ENCODE results near the gene DRD4.
"Not testable (repeated sequence)": the region's sequence is repeated elsewhere in the genome, so short reads cannot be mapped to it uniquely, and the experiment has no call there.

The DRD4 gene

GRCh38 chr11:653837-654236 is 16.8 kb downstream of the DRD4 start:
- Histone ChIP-seq H3K4me3 (ENCODE audit: low read depth in 1 of 2, low read length in 1 of 2) (no peak overlapping the region), H3K27ac (no peak overlapping the region), H3K27me3 (no peaks in the 10 kb centered on the region), H3K9me3 (no peaks in the 10 kb centered on the region), H3K4me1 (ENCODE audit: control insufficient read depth in 1 of 2, insufficient read depth in 1 of 2, low read depth in 1 of 2, low read length in 1 of 2) (no peaks in the 10 kb centered on the region), H3K36me3 (peaks cover 37% of the 10 kb centered on the region)
- TF ChIP-seq, protein P1, sequence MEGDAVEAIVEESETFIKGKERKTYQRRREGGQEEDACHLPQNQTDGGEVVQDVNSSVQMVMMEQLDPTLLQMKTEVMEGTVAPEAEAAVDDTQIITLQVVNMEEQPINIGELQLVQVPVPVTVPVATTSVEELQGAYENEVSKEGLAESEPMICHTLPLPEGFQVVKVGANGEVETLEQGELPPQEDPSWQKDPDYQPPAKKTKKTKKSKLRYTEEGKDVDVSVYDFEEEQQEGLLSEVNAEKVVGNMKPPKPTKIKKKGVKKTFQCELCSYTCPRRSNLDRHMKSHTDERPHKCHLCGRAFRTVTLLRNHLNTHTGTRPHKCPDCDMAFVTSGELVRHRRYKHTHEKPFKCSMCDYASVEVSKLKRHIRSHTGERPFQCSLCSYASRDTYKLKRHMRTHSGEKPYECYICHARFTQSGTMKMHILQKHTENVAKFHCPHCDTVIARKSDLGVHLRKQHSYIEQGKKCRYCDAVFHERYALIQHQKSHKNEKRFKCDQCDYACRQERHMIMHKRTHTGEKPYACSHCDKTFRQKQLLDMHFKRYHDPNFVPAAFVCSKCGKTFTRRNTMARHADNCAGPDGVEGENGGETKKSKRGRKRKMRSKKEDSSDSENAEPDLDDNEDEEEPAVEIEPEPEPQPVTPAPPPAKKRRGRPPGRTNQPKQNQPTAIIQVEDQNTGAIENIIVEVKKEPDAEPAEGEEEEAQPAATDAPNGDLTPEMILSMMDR (IDR thresholded peaks at IDR 0.05) = no peak

- H3K4me1 ChIP-seq (ENCODE audit: control insufficient read depth in 1 of 2, insufficient read depth in 1 of 2, low read depth in 1 of 2, low read length in 1 of 2); H3K9me3 ChIP-seq; H3K4me3 ChIP-seq (ENCODE audit: low read depth in 1 of 2, low read length in 1 of 2); H3K27me3 ChIP-seq; H3K27ac ChIP-seq: not testable (repeated sequence)
- H3K36me3 ChIP-seq = peaks cover 41% of the 10 kb centered on the region
Observed at GRCh38 chr11:654444-654843, 17.4 kb downstream of the DRD4 start.

DNA sequence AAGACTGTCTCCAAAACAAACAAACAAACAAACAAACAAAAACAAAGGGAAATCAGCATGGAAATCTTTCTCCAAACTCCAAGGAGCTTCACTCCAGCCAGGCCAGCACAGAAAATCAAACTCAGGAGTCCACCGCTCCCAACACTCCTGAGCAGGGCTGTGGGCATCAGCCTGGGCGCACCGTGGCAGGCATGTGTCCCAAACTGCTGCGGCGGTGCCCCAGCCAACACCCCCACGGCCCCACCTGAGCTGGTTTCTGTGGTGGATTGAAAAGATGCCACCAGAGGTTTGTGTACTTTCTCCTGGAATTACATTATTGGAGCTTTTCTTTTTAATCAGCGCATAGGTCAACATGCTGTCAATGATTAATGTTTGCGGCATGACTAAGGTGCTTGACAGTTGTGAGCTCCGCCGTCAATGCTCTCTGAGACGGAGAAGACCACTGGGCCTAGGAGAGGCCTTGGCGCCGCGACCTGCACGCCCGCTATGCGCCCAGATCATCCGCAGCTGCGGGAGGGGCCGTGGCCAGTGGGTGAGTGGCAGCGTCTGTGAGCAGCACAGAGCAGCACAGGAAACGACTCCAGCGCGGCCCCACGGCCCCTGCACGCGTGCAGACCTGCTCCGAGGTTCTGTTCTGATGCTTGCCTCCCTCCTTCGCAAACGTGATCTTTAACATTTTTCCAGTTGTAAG is 18.1 kb downstream of the DRD4 start:
- TF ChIP-seq, protein P1 (IDR thresholded peaks at IDR 0.05) = no peak
- H3K4me1 ChIP-seq (ENCODE audit: control insufficient read depth in 1 of 2, insufficient read depth in 1 of 2, low read depth in 1 of 2, low read length in 1 of 2) = no peaks in the 10 kb centered on the region
- H3K27me3 ChIP-seq = no peaks in the 10 kb centered on the region
- H3K27ac ChIP-seq = no peak overlapping the region
- no peak overlapping the region for H3K4me3 ChIP-seq (ENCODE audit: low read depth in 1 of 2, low read length in 1 of 2)
- H3K36me3 ChIP-seq = peaks cover 48% of the 10 kb centered on the region
- H3K9me3 ChIP-seq = no peaks in the 10 kb centered on the region

DNA sequence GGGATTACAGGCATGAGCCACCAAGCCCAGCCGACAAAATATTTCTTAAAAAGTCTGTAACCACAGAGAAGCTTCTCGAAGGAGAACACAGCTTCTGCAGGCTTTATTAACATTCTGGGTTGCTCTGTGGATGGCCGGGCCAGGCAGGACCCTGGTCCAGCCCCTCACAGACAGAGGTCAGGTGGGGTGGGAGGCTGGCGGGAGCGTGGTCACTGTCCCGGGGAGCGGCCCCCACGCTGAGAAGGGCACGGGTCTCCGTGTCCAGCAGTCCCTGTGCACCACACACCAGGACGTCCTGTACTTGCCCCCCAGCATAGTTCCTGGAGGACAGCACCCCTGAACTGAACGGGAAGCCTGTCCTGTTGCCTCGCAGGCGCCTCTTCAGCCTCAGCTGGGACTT is 19.4 kb downstream of the DRD4 start:
- H3K27ac ChIP-seq = no peak overlapping the region
- H3K36me3 ChIP-seq = peaks cover 45% of the 10 kb centered on the region
- TF ChIP-seq, protein P1 (IDR thresholded peaks at IDR 0.05) = no peak
- no peaks in the 10 kb centered on the region for H3K9me3 ChIP-seq
- no peak overlapping the region for H3K4me3 ChIP-seq (ENCODE audit: low read depth in 1 of 2, low read length in 1 of 2)
- H3K27me3 ChIP-seq = no peaks in the 10 kb centered on the region
- H3K4me1 ChIP-seq (ENCODE audit: control insufficient read depth in 1 of 2, insufficient read depth in 1 of 2, low read depth in 1 of 2, low read length in 1 of 2) = no peaks in the 10 kb centered on the region

GRCh38 chr11:656866-657265 is 19.8 kb downstream of the DRD4 start:
- H3K4me3 ChIP-seq (ENCODE audit: low read depth in 1 of 2, low read length in 1 of 2) = no peak overlapping the region
- no peak overlapping the region for H3K27ac ChIP-seq
- TF ChIP-seq, protein P1 (IDR thresholded peaks at IDR 0.05) = no peak
- H3K9me3 ChIP-seq = no peaks in the 10 kb centered on the region
- H3K4me1 ChIP-seq (ENCODE audit: control insufficient read depth in 1 of 2, insufficient read depth in 1 of 2, low read depth in 1 of 2, low read length in 1 of 2) = no peaks in the 10 kb centered on the region
- no peaks in the 10 kb centered on the region for H3K27me3 ChIP-seq
- H3K36me3 ChIP-seq = peaks cover 44% of the 10 kb centered on the region

DNA sequence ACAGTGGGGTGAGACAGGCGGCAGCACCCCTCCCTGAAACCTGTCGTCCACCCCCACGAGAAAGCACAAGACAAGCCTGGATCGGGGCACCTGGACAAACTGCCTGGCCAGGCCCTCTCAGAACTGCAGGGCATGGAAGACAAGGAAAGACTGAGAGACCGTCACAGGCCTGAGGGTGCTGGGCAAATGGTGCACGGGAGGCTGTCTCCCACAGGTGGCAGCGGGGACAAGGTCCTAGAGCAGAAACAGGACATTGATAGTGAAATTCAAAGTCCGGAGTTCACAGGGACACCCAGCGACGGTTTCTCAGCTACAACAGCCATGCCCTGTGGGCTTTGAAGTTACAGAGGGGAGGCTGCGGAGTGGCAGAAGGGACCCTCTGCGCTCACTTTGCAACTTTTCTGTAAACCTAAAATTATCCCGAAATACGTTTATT is 20.6 kb downstream of the DRD4 start:
- Histone ChIP-seq H3K4me1 (ENCODE audit: control insufficient read depth in 1 of 2, insufficient read depth in 1 of 2, low read depth in 1 of 2, low read length in 1 of 2) (no peaks in the 10 kb centered on the region), H3K27me3 (no peaks in the 10 kb centered on the region), H3K36me3 (peaks cover 39% of the 10 kb centered on the region), H3K27ac (no peak overlapping the region), H3K9me3 (no peaks in the 10 kb centered on the region), H3K4me3 (ENCODE audit: low read depth in 1 of 2, low read length in 1 of 2) (no peak overlapping the region)
- TF ChIP-seq, protein P1 (IDR thresholded peaks at IDR 0.05) = no peak

Data from neutrophil (primary cell).